HepG2 (cell line): ENCODE results near the gene FXYD4. TPM values are rescaled to one million over a fixed set of nuclear protein-coding genes. Genes with fewer than 3 reads are reported as not detected.

Experiments used
- ATF7 ChIP-seq, 2 experiments: fragments of 450-650 bp in 1 of 2; sonication (generic) in 1 of 2; formaldehyde crosslinking in 1 of 2; IDR thresholded peaks; 2 replicates each; pipeline versions ENCODE4 v1.4.0 to v1.6.1; 2016 to 2020; ENCODE audit warnings: antibody characterized with exemption in 1 of 2, mild to moderate bottlenecking in 1 of 2, missing genetic modification reagents in 1 of 2
- CHD4 ChIP-seq: fragments of 200-600 bp; sonication (generic); IDR thresholded peaks from 2 replicates; pipeline ENCODE4 v1.7.0; 2017; ENCODE audit warnings: mild to moderate bottlenecking, low read length, borderline replicate concordance
- EHMT2 ChIP-seq: fragments of 200-600 bp; sonication (generic); IDR thresholded peaks from 2 replicates; pipeline ENCODE4 v1.7.0; 2017; ENCODE audit warnings: antibody characterized with exemption, low read depth, low read length, borderline replicate concordance
- GTF3A ChIP-seq: sonication (generic); formaldehyde crosslinking; conservative IDR thresholded peaks from 2 replicates; pipeline ENCODE4 v1.4.0; 2020; ENCODE audit warnings: mild to moderate bottlenecking, missing genetic modification reagents
- HCFC1 ChIP-seq: fragments of 150-350 bp; IDR thresholded peaks from 2 replicates; pipeline ENCODE4 v1.6.1; 2014; ENCODE audit warnings: low read depth, low read length
- HNF4A ChIP-seq: sonication (generic); formaldehyde crosslinking; IDR thresholded peaks from 2 replicates; pipeline ENCODE4 v1.4.0; 2020; ENCODE audit warnings: missing genetic modification reagents
- JUND ChIP-seq: sonication (generic); formaldehyde crosslinking; IDR thresholded peaks from 2 replicates; pipeline ENCODE4 v1.8.0; 2022; ENCODE audit warnings: mild to moderate bottlenecking, missing genetic modification reagents
- KLF13 ChIP-seq: sonication (generic); formaldehyde crosslinking; IDR thresholded peaks from 2 replicates; pipeline ENCODE4 v1.4.0; 2020; ENCODE audit warnings: mild to moderate bottlenecking, missing genetic modification reagents
- KMT2A ChIP-seq: sonication (generic); formaldehyde crosslinking; IDR thresholded peaks from 2 replicates; pipeline ENCODE4 v1.4.0; 2020; ENCODE audit warnings: missing genetic modification reagents
- MNT ChIP-seq: fragments of 450-650 bp; IDR thresholded peaks from 2 replicates; pipeline ENCODE4 v1.6.1; 2016
- NFAT5 ChIP-seq: sonication (generic); formaldehyde crosslinking; IDR thresholded peaks from 2 replicates; pipeline ENCODE4 v1.4.0; 2020; ENCODE audit warnings: missing genetic modification reagents
- NR2C2 ChIP-seq: sonication (generic); formaldehyde crosslinking; IDR thresholded peaks from 2 replicates; pipeline ENCODE4 v1.4.0; 2020; ENCODE audit warnings: missing genetic modification reagents, mild to moderate bottlenecking, moderate library complexity, borderline replicate concordance
- XBP1 ChIP-seq: sonication (generic); formaldehyde crosslinking; IDR thresholded peaks from 2 replicates; pipeline ENCODE4 v1.5.0; 2020; ENCODE audit warnings: missing genetic modification reagents
- ZBTB7B ChIP-seq: sonication (generic); formaldehyde crosslinking; IDR thresholded peaks from 2 replicates; pipeline ENCODE4 v1.4.0; 2020; ENCODE audit warnings: missing genetic modification reagents
- ZFAT ChIP-seq: sonication (generic); formaldehyde crosslinking; conservative IDR thresholded peaks from 2 replicates; pipeline ENCODE4 v1.8.1; 2023; ENCODE audit warnings: missing genetic modification reagents, inconsistent platforms
- ZFP36L1 ChIP-seq: sonication (generic); formaldehyde crosslinking; IDR thresholded peaks from 2 replicates; pipeline ENCODE4 v1.8.0; 2022; ENCODE audit warnings: mild to moderate bottlenecking, missing genetic modification reagents, moderate library complexity
- ZKSCAN5 ChIP-seq: sonication (generic); formaldehyde crosslinking; IDR thresholded peaks from 2 replicates; pipeline ENCODE4 v1.5.1; 2020; ENCODE audit warnings: mild to moderate bottlenecking, missing genetic modification reagents
- ZNF138 ChIP-seq: sonication (generic); formaldehyde crosslinking; IDR thresholded peaks from 2 replicates; pipeline ENCODE4 v1.5.0; 2020; ENCODE audit warnings: mild to moderate bottlenecking, low read depth, missing genetic modification reagents
- ZNF3 ChIP-seq: IDR thresholded peaks from 2 replicates; pipeline ENCODE4 v1.7.0; 2017; ENCODE audit warnings: inconsistent platforms
- ZNF350 ChIP-seq: sonication (generic); formaldehyde crosslinking; IDR thresholded peaks from 2 replicates; pipeline ENCODE4 v1.4.0; 2020; ENCODE audit warnings: mild to moderate bottlenecking, low read depth, missing genetic modification reagents, borderline replicate concordance
- ZNF569 ChIP-seq: sonication (generic); formaldehyde crosslinking; IDR thresholded peaks from 2 replicates; pipeline ENCODE4 v1.5.0; 2020; ENCODE audit warnings: mild to moderate bottlenecking, missing genetic modification reagents, moderate library complexity, borderline replicate concordance
- ZNF577 ChIP-seq: sonication (generic); formaldehyde crosslinking; IDR thresholded peaks from 2 replicates; pipeline ENCODE4 v1.4.0; 2020; ENCODE audit warnings: mild to moderate bottlenecking, low read depth, missing genetic modification reagents, borderline replicate concordance
- polyA plus RNA-seq, 8 experiments: library from polyadenylated mRNA; depleted of rRNA in 3 of 8; stranded (reverse) in 7 of 8; unstranded in 1 of 8; fragments of >200 nt; fragmentation: Illumina TruSeq in 4 of 8; extraction: Trizol in 4 of 8; gene quantifications; 2 replicates each; pipeline versions ENCODE4 v1.2.1 to v1.2.3, GENCODE V29; 2011 to 2016; ENCODE audit warnings: low read depth in 4 of 8, missing spikeins in 1 of 8, mixed read lengths in 1 of 8; ENCODE audit not compliant: insufficient read depth in 1 of 8
- total RNA-seq, 5 experiments: library from RNA; depleted of rRNA; stranded (reverse); fragments of >200 nt; fragmentation: Illumina TruSeq; extraction: Trizol; gene quantifications; 2 replicates each; pipeline ENCODE4 v1.2.3, GENCODE V29; 2016; ENCODE audit warnings: low read depth in 1 of 5

Gene FXYD4
- total and polyA plus RNA-seq, 2 of the 13 experiments (the other 11 are each of a cell fraction or from before 2014, with no cell fraction given) = not detected

GRCh38 chr10:43420369-43421200 is 49.1 kb downstream of the FXYD4 start (continued):
- TF ChIP-seq MNT = peak; percentile 76
- no peak for TF ChIP-seq HCFC1
- peak; percentile 92 for TF ChIP-seq HNF4A (CRISPR knock-in tag)
- peak; percentile 62; the same call in 1 of the 2 replicates for TF ChIP-seq KMT2A (CRISPR knock-in tag)
- TF ChIP-seq ZKSCAN5 (CRISPR knock-in tag) = 0 out of 2 replicates have a peak, but pooled peaks have one; percentile 43
- TF ChIP-seq ZNF3 = peak; percentile 53; the same call in 1 of the 2 replicates
- TF ChIP-seq KLF13 = no peak
- TF ChIP-seq EHMT2 = no peak
- peak; percentile 88 for TF ChIP-seq JUND (CRISPR knock-in tag)
- peak; percentile 89 for TF ChIP-seq NR2C2 (CRISPR knock-in tag)
- TF ChIP-seq ZBTB7B = peak; percentile 92
- no peak for TF ChIP-seq CHD4
- TF ChIP-seq ZNF577 (CRISPR knock-in tag) = 0 out of 2 replicates have a peak, but pooled peaks have one; percentile 47
- TF ChIP-seq ZNF350 (CRISPR knock-in tag) = peak; percentile 97
- peak; percentile 83; the same call in 1 of the 2 replicates for TF ChIP-seq ZFAT (CRISPR knock-in tag)
- TF ChIP-seq XBP1 (CRISPR knock-in tag) = peak; percentile 89
- TF ChIP-seq GTF3A (CRISPR knock-in tag) = no peak
- TF ChIP-seq NFAT5 (CRISPR knock-in tag) = peak; percentile 99
- TF ChIP-seq ZNF138 (CRISPR knock-in tag) = peak; percentile 98
- TF ChIP-seq ZFP36L1 (CRISPR knock-in tag) = peak; percentile 88; the same call in 1 of the 2 replicates
- TF ChIP-seq ATF7 (IDR thresholded peaks at IDR 0.05) = peak; percentile 57
- peak; percentile 94 for TF ChIP-seq ATF7 (CRISPR knock-in tag; IDR thresholded peaks at IDR 0.05)
- TF ChIP-seq ZNF569 (CRISPR knock-in tag) = peak; percentile 55; the same call in 1 of the 2 replicates
